MM.1S (cell line): ENCODE results near the gene KRTAP4-12.
"Not testable (repeated sequence)": the region's sequence is repeated elsewhere in the genome, so short reads cannot be mapped to it uniquely, and the experiment has no call there.

ENCODE experiments used
- DNase-seq: peaks from one replicate; pipeline ENCODE4 v3.0.0-alpha.2; 2015
- H2AFZ ChIP-seq: fragments of 300-600 bp; sonication (generic); 2 replicates; pipeline ENCODE4 v1.6.0; 2016; ENCODE audit warnings: antibody characterized with exemption, low read length
- H3F3A ChIP-seq: fragments of 300-600 bp; sonication (generic); 2 replicates; pipeline ENCODE4 v1.6.1; 2016; ENCODE audit warnings: mild to moderate bottlenecking, antibody characterized with exemption, low read length, moderate library complexity, mixed read lengths; ENCODE audit not compliant: insufficient read depth
- H3K27ac ChIP-seq: fragments of 300-600 bp; sonication (generic); 2 replicates; pipeline ENCODE4 v1.5.1; 2016; ENCODE audit warnings: mild to moderate bottlenecking, low read length
- H3K27me3 ChIP-seq: fragments of 300-600 bp; sonication (generic); replicated peaks from 2 replicates; pipeline ENCODE4 v1.6.0; 2016; ENCODE audit warnings: low read length; ENCODE audit not compliant: insufficient read depth
- H3K36me3 ChIP-seq: fragments of 300-600 bp; sonication (generic); replicated peaks from 2 replicates; pipeline ENCODE4 v1.6.1; 2016; ENCODE audit warnings: mild to moderate bottlenecking, low read length, mixed read lengths; ENCODE audit not compliant: insufficient read depth
- H3K4me1 ChIP-seq: fragments of 300-600 bp; sonication (generic); 2 replicates; pipeline ENCODE4 v1.6.1; 2016; ENCODE audit warnings: low read length, mixed read lengths
- H3K4me2 ChIP-seq: fragments of 300-600 bp; sonication (generic); 2 replicates; pipeline ENCODE4 v1.6.0; 2016; ENCODE audit warnings: low read depth, low read length
- H3K4me3 ChIP-seq: fragments of 300-600 bp; sonication (generic); 2 replicates; pipeline ENCODE4 v1.5.1; 2016; ENCODE audit warnings: low read length, mixed read lengths
- H3K79me2 ChIP-seq: fragments of 300-600 bp; sonication (generic); 2 replicates; pipeline ENCODE4 v1.6.1; 2016; ENCODE audit warnings: mixed run types, low read length, mixed read lengths
- H3K9ac ChIP-seq: fragments of 300-600 bp; sonication (generic); 2 replicates; pipeline ENCODE4 v1.6.1; 2016; ENCODE audit warnings: low read length, mixed read lengths
- H3K9me2 ChIP-seq: fragments of 300-600 bp; sonication (generic); replicated peaks from 2 replicates; pipeline ENCODE4 v1.6.1; 2016; ENCODE audit warnings: mild to moderate bottlenecking, low read length, mixed read lengths; ENCODE audit not compliant: insufficient read depth
- H3K9me3 ChIP-seq: fragments of 300-600 bp; sonication (generic); replicated peaks from 2 replicates; pipeline ENCODE4 v1.6.1; 2016; ENCODE audit warnings: mild to moderate bottlenecking, low read length, mixed read lengths; ENCODE audit not compliant: insufficient read depth
- H4K20me1 ChIP-seq: fragments of 300-600 bp; sonication (generic); 2 replicates; pipeline ENCODE4 v1.6.1; 2016; ENCODE audit warnings: mild to moderate bottlenecking, low read length, moderate library complexity, mixed read lengths; ENCODE audit not compliant: insufficient read depth
- CTCF ChIP-seq: fragments of 300-600 bp; sonication (generic); IDR thresholded peaks from 2 replicates; pipeline ENCODE4 v1.5.1; 2016; ENCODE audit warnings: antibody characterized with exemption, low read length, mixed read lengths
- EZH2 ChIP-seq: fragments of 300-600 bp; sonication (generic); optimal IDR thresholded peaks from 2 replicates; pipeline ENCODE3; 2017; ENCODE audit warnings: low read depth, mild to moderate bottlenecking, antibody characterized with exemption, low read length, mixed read lengths
- EZH2phosphoT487 ChIP-seq: fragments of 300-600 bp; sonication (generic); IDR thresholded peaks from 2 replicates; pipeline ENCODE4 v1.6.1; 2018; ENCODE audit warnings: antibody characterized with exemption, low read length

Gene KRTAP4-12

DNA sequence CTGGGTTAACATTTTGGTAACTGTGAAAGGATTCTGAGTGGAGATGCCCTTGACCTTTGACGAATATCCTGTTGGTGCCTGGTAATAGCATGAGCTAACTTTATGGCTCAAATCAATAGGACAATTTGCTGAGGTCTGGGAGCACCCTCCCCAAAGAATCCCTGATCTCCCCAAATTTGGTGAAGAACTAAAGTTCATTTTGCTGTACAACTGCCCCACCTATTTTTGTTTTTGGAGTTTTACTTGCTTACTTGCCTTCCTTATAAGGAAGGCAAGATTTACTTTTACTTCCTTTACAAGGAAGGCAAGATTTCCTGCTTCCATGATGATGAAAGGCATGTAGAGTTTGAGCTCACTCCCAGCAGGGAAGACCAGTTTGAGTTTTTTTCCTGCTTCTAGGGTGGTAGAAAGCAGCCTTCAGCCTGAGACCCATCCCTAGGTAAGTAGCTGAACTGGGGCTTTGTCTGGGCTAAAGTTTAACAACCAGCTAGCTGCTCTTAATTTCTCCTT, 16.0 kb downstream of the KRTAP4-12 start:
- Histone ChIP-seq H3K27ac (no peak overlapping the region), H3K36me3 (no peaks in the 10 kb centered on the region), H4K20me1 (no peaks in the 10 kb centered on the region), H3K27me3 (no peaks in the 10 kb centered on the region), H3K9me2 (no peaks in the 10 kb centered on the region), H3K4me1 (no peaks in the 10 kb centered on the region), H3K9me3 (no peaks in the 10 kb centered on the region), H2AFZ (no peak overlapping the region), H3K79me2 (no peaks in the 10 kb centered on the region), H3F3A (no peaks in the 10 kb centered on the region), H3K4me3 (no peak overlapping the region), H3K4me2 (no peak overlapping the region), H3K9ac (no peak overlapping the region)
- TF ChIP-seq EZH2phosphoT487 (no peak), CTCF (no peak), EZH2 (no peak)
- no peak for DNase-seq

GRCh38 chr17:41105347-41105746, 18.6 kb downstream of the KRTAP4-12 start, which contains the start of gene KRTAP4-9:
Gene KRTAP4-9, plus strand, starts transcription at chr17:41105389. Its CDS starts 0 bp downstream, at chr17:41105389.
- H3K4me1 ChIP-seq, DNase-seq, H3K79me2 ChIP-seq, H3K9ac ChIP-seq, H3K27ac ChIP-seq, H2AFZ ChIP-seq, H3K27me3 ChIP-seq, H4K20me1 ChIP-seq, H3F3A ChIP-seq, H3K9me2 ChIP-seq, H3K4me3 ChIP-seq, H3K9me3 ChIP-seq, H3K36me3 ChIP-seq, H3K4me2 ChIP-seq: not testable (repeated sequence)

GRCh38 chr17:41104386-41105038, 19.5 kb downstream of the KRTAP4-12 start:
- not testable (repeated sequence) for H4K20me1 ChIP-seq, DNase-seq, H3F3A ChIP-seq, H3K27me3 ChIP-seq, H3K9ac ChIP-seq, H3K79me2 ChIP-seq, H3K36me3 ChIP-seq, H3K4me1 ChIP-seq, H3K9me3 ChIP-seq, H3K4me2 ChIP-seq, H2AFZ ChIP-seq, H3K4me3 ChIP-seq, H3K27ac ChIP-seq, H3K9me2 ChIP-seq

- Histone ChIP-seq H3K79me2 (no peaks in the 10 kb centered on the region), H3K36me3 (no peaks in the 10 kb centered on the region), H3K4me2 (no peak overlapping the region), H3K27ac (no peak overlapping the region), H3K9me3 (no peaks in the 10 kb centered on the region), H3K4me1 (no peaks in the 10 kb centered on the region), H4K20me1 (no peaks in the 10 kb centered on the region), H2AFZ (no peak overlapping the region), H3K4me3 (no peak overlapping the region), H3K9me2 (no peaks in the 10 kb centered on the region), H3K9ac (no peak overlapping the region), H3K27me3 (no peaks in the 10 kb centered on the region), H3F3A (no peaks in the 10 kb centered on the region)
- TF ChIP-seq CTCF = no peak
- TF ChIP-seq EZH2 = no peak
- TF ChIP-seq EZH2phosphoT487 = no peak
- no peak for DNase-seq
Observed at GRCh38 chr17:41103896-41104295, 20.1 kb downstream of the KRTAP4-12 start.
